Neural crest cell (in vitro differentiated cells): ENCODE data around the gene FBXW11. TPM values are rescaled to one million over a fixed set of nuclear protein-coding genes. Genes with fewer than 3 reads are reported as not detected.

Experiments
- DNase-seq: peaks from one replicate; pipeline ENCODE4 v3.0.0; 2021; ENCODE audit warnings: low read depth, mixed read lengths, low spot score
- H3K27ac Mint-ChIP-seq: one replicate; pipeline ENCODE4 v1.8.0; 2021; ENCODE audit warnings: mild to moderate bottlenecking, mixed read lengths; ENCODE audit not compliant: unreplicated experiment
- H3K27me3 Mint-ChIP-seq: 2 replicates; pipeline ENCODE4 v1.8.0; 2021; ENCODE audit warnings: low read depth, mild to moderate bottlenecking, mixed read lengths
- H3K36me3 Mint-ChIP-seq: 2 replicates; pipeline ENCODE4 v1.8.0; 2021; ENCODE audit warnings: low read depth, mild to moderate bottlenecking, mixed read lengths
- H3K4me1 Mint-ChIP-seq: 2 replicates; pipeline ENCODE4 v1.8.0; 2021; ENCODE audit warnings: mixed read lengths
- H3K4me3 Mint-ChIP-seq: one replicate; pipeline ENCODE4 v1.8.0; 2021; ENCODE audit warnings: mild to moderate bottlenecking, mixed read lengths
- H3K9me3 Mint-ChIP-seq: 2 replicates; pipeline ENCODE4 v1.8.0; 2021; ENCODE audit warnings: mixed read lengths
- total RNA-seq: library from RNA; stranded (reverse); gene quantifications from 2 replicates; pipeline ENCODE4 v1.2.1, GENCODE V29; 2021
- TF ChIP-seq, protein P1 (sequence below): fragments of 200-600 bp; sonication (generic); conservative IDR thresholded peaks from 2 replicates; pipeline ENCODE4 v1.5.0; 2021; ENCODE audit warnings: antibody characterized with exemption, mild to moderate bottlenecking

Gene FBXW11
- total RNA-seq, 1 donor from 2014 or later = 66.6 TPM

DNA sequence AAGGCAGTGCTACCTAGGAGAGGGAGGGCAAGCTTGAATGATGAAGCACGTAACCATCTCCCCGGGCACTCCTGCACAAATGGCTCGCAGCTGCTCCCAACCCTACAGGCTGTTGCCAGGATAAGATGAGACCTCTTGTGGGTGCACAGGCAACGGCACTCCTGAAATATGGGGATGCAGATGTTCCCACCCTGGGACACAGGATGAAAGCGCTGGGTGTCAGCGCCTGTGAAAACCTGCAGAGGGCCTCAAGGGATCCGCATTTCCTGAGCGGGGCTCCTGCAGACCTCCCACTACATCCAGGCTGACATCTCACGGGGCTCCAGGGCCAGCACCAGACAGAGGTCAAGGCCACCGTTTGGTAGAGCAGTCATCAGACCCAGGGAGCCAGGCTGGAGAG lies 160.1 kb downstream of the FBXW11 start:
- Mint-ChIP-seq H3K36me3 (no peaks in the 10 kb centered on the region), H3K4me1 (peaks cover 13% of the 10 kb centered on the region), H3K4me3 (no peak overlapping the region), H3K27me3 (no peaks in the 10 kb centered on the region), H3K27ac (no peak overlapping the region), H3K9me3 (no peaks in the 10 kb centered on the region)
- no peak for DNase-seq
- TF ChIP-seq, protein P1, sequence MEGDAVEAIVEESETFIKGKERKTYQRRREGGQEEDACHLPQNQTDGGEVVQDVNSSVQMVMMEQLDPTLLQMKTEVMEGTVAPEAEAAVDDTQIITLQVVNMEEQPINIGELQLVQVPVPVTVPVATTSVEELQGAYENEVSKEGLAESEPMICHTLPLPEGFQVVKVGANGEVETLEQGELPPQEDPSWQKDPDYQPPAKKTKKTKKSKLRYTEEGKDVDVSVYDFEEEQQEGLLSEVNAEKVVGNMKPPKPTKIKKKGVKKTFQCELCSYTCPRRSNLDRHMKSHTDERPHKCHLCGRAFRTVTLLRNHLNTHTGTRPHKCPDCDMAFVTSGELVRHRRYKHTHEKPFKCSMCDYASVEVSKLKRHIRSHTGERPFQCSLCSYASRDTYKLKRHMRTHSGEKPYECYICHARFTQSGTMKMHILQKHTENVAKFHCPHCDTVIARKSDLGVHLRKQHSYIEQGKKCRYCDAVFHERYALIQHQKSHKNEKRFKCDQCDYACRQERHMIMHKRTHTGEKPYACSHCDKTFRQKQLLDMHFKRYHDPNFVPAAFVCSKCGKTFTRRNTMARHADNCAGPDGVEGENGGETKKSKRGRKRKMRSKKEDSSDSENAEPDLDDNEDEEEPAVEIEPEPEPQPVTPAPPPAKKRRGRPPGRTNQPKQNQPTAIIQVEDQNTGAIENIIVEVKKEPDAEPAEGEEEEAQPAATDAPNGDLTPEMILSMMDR = no peak

DNA sequence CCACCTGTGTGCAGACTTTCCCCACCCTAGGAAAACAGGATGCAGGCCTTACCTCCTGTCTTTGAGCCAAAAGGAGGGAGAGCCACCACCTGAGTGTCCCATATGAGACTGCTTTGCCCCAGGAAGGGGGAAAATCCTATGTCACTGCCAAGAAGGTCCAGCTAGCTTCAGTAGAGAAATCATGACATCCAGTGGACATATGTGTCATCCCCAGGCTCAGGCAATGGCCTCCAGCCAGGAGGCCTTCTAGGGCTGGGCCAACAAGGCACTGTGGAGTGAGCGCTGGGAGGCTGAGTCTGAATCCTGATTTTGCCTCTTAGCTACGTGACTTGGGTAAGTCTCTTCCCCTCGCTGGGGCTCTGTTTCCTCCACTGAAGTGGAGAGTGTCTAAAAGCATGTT lies 160.6 kb downstream of the FBXW11 start:
- Mint-ChIP-seq H3K27me3 (no peaks in the 10 kb centered on the region), H3K9me3 (no peaks in the 10 kb centered on the region), H3K4me3 (no peak overlapping the region), H3K36me3 (peaks cover 2% of the 10 kb centered on the region), H3K27ac (no peak overlapping the region), H3K4me1 (peaks cover 10% of the 10 kb centered on the region)
- TF ChIP-seq, protein P1 = peak; percentile 7
- DNase-seq = no peak

DNA sequence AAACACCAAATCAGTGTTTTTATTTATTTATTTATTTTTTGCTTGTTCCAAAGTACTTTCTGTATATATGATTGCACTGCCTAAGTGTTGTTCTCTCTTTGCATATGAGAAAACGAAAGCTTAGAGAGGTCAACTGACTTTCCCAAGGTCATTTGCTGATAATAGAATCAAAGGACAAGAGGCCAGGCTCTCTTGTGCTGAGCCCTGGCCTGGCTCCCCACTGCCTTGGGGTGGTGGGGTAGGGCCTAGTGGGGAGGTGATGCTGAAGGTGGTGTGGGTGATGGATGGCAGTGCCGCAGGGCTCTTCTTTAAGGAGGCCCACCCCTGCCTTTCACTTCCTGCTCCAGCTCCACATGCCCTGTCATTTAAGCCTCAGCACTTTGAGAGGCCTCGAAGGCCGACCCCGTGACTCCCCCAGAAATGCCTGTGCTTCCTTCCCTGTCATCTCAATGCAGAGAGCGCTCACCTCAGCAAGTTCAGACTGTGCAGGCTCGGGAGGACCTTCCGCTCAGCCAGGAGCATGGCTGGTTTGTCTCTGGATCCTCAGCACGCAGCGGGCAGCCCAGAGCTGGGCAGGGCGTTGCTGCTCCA lies 161.3 kb downstream of the FBXW11 start:
- H3K9me3 Mint-ChIP-seq = no peaks in the 10 kb centered on the region
- no peak for DNase-seq
- peaks cover 4% of the 10 kb centered on the region for H3K36me3 Mint-ChIP-seq
- no peaks in the 10 kb centered on the region for H3K27me3 Mint-ChIP-seq
- TF ChIP-seq, protein P1 = no peak
- H3K4me3 Mint-ChIP-seq = no peak overlapping the region
- H3K4me1 Mint-ChIP-seq = peaks cover 5% of the 10 kb centered on the region
- no peak overlapping the region for H3K27ac Mint-ChIP-seq

DNA sequence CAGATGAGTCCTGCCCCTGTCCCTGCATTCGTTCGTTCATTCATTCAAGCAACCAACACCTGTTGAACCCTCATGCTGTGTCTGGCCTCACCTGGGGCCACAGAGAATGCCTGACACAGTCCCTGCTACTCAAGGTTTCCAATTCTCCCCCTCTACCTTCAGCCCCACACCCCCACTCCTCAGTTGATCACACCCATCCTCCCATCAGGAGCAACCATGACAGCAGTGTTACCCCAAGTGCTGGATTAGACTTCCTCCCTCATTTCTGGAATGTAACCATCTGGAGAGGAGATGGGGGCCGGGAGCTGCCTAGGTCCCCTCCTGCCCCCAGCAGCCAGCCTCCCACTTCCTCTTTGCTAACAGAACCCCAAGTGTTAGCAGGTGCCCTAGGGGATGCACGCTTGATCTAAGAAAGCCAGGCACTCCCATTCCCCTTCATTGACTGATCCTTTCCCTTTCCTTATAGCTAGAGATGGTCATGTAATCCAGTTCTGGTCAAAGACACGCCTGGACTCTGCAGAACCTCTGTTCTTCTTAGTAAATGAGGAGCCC lies 163.6 kb downstream of the FBXW11 start:
- Mint-ChIP-seq H3K4me3 (no peak overlapping the region), H3K9me3 (no peaks in the 10 kb centered on the region), H3K27ac (no peak overlapping the region), H3K36me3 (peaks cover 4% of the 10 kb centered on the region), H3K4me1 (no peaks in the 10 kb centered on the region), H3K27me3 (no peaks in the 10 kb centered on the region)
- TF ChIP-seq, protein P1 = no peak
- DNase-seq = no peak

DNA sequence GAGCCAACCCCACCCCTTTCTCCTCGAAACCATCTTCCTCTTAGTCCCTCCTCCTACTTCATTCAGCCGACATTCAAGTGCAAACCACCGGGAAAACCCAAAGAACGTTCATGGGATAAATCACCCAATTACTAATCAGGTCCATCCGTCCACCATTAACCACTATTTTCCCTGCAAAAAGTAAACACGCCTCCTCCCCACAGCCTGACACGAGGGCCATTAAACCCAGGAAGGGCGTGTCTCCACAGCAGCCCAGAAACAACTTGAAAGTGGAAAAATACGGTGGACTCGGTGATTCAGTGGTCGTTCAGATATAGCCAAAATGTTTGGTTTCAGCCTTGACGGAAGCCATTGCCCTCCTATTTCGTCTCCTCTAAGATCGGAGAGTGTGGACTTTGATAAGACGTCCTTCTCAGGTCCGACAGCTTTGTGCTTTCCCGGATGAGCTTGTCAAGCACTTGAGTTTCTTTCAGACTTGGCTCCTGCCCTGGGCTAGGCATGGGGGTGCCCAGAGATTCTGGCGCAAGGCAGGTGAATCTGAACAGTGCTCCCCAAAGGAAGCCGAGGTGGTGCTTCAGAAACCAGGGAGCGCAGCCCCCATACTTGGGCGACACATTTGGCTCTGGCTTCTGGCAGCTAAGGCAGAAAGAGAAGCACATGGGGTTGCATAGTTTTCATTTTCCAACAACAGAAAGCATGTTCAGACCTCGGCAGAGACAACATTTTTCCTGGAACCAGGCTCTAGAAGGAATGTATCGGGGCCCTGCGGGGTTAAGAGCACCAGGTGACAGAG lies 164.3 kb downstream of the FBXW11 start:
- Mint-ChIP-seq H3K27me3 (no peaks in the 10 kb centered on the region), H3K4me3 (no peak overlapping the region), H3K36me3 (peaks cover 4% of the 10 kb centered on the region), H3K27ac (no peak overlapping the region), H3K4me1 (no peaks in the 10 kb centered on the region), H3K9me3 (no peaks in the 10 kb centered on the region)
- TF ChIP-seq, protein P1 = no peak
- DNase-seq = no peak
